IMR-90 (cell line): ENCODE results near the gene CDH23.

Experiments
- BHLHE40 ChIP-seq: fragments of 150-350 bp; IDR thresholded peaks from 2 replicates; pipeline ENCODE4 v1.6.1; 2016; ENCODE audit warnings: mild to moderate bottlenecking, low read depth, low read length
- CEBPB ChIP-seq: IDR thresholded peaks from 2 replicates; pipeline ENCODE4 v1.6.1; 2012; ENCODE audit warnings: low read depth, low read length, improper control_type of control experiment
- CTCF ChIP-seq: conservative IDR thresholded peaks from 2 replicates; pipeline ENCODE4 v1.5.1; 2012; ENCODE audit warnings: mild to moderate bottlenecking, low read depth, low read length, improper control_type of control experiment
- ELK1 ChIP-seq: fragments of 150-350 bp; IDR thresholded peaks from 2 replicates; pipeline ENCODE4 v1.6.1; 2016; ENCODE audit warnings: low read depth, mild to moderate bottlenecking, low read length, moderate library complexity, borderline replicate concordance
- FOS ChIP-seq: fragments of 150-350 bp; IDR thresholded peaks from 2 replicates; pipeline ENCODE4 v1.6.1; 2016; ENCODE audit warnings: low read depth, low read length
- MAFK ChIP-seq: IDR thresholded peaks from 2 replicates; pipeline ENCODE4 v1.6.1; 2012; ENCODE audit warnings: low read depth, low read length, improper control_type of control experiment
- MXI1 ChIP-seq: IDR thresholded peaks from 2 replicates; pipeline ENCODE4 v1.6.1; 2012; ENCODE audit warnings: low read depth, mild to moderate bottlenecking, low read length, moderate library complexity, borderline replicate concordance
- NFE2L2 ChIP-seq: fragments of 150-350 bp; IDR thresholded peaks from 2 replicates; pipeline ENCODE4 v1.6.1; 2016; ENCODE audit warnings: low read depth, mild to moderate bottlenecking, low read length
- POLR2A ChIP-seq: IDR thresholded peaks from 2 replicates; pipeline ENCODE4 v1.6.1; 2012; ENCODE audit warnings: mild to moderate bottlenecking, low read depth, low read length
- RAD21 ChIP-seq: IDR thresholded peaks from 2 replicates; pipeline ENCODE4 v1.6.1; 2012; ENCODE audit warnings: low read length, improper control_type of control experiment
- RCOR1 ChIP-seq: IDR thresholded peaks from 2 replicates; pipeline ENCODE4 v1.6.1; 2012; ENCODE audit warnings: mild to moderate bottlenecking, low read length, improper control_type of control experiment; ENCODE audit not compliant: insufficient replicate concordance
- RFX5 ChIP-seq: IDR thresholded peaks from 2 replicates; pipeline ENCODE4 v1.8.0; 2012; ENCODE audit warnings: low read depth, mild to moderate bottlenecking, low read length, moderate library complexity
- SMC3 ChIP-seq: fragments of 150-350 bp; IDR thresholded peaks from 2 replicates; pipeline ENCODE4 v1.6.1; 2016; ENCODE audit warnings: low read depth, mild to moderate bottlenecking, antibody characterized with exemption, low read length, moderate library complexity
- TF ChIP-seq, protein P1 (sequence below): fragments of 150-350 bp; IDR thresholded peaks from 2 replicates; pipeline ENCODE4 v1.6.1; 2017; ENCODE audit warnings: mild to moderate bottlenecking, antibody characterized with exemption, low read length, low read depth

GRCh38 chr10:71437537-71438092 lies 40.9 kb downstream of the CDH23 start:
- TF ChIP-seq POLR2A = no peak
- no peak for TF ChIP-seq MXI1
- TF ChIP-seq CTCF = no peak
- TF ChIP-seq SMC3 = no peak
- TF ChIP-seq BHLHE40 = no peak
- TF ChIP-seq, protein P1, sequence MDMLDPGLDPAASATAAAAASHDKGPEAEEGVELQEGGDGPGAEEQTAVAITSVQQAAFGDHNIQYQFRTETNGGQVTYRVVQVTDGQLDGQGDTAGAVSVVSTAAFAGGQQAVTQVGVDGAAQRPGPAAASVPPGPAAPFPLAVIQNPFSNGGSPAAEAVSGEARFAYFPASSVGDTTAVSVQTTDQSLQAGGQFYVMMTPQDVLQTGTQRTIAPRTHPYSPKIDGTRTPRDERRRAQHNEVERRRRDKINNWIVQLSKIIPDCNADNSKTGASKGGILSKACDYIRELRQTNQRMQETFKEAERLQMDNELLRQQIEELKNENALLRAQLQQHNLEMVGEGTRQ = no peak
- no peak for TF ChIP-seq CEBPB
- no peak for TF ChIP-seq RAD21
- TF ChIP-seq ELK1 = no peak
- TF ChIP-seq RCOR1 = no peak
- no peak for TF ChIP-seq FOS
- no peak for TF ChIP-seq RFX5
- no peak for TF ChIP-seq MAFK
- TF ChIP-seq NFE2L2 = no peak
